ENCODE data around the gene UBE2S.

Gene UBE2S

DNA sequence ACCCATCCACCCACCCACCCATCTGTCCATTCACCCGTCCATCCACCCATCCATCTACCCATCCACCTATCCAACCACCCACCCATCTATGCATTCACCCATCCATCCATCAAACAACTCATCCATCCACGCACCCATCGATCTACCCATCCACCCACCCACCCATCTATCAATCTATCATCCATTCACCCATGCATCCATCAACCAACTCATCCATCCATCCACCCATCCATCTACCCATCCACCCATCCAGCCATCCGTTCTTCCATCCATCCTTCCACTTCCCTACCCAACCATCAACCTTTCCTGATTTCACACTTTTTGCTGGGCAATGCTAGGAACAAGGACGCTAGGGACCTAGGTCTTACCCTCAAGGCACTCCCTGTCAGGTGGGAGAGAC, 25.6 kb downstream of the UBE2S start:
- no peak for DNase-seq

DNA sequence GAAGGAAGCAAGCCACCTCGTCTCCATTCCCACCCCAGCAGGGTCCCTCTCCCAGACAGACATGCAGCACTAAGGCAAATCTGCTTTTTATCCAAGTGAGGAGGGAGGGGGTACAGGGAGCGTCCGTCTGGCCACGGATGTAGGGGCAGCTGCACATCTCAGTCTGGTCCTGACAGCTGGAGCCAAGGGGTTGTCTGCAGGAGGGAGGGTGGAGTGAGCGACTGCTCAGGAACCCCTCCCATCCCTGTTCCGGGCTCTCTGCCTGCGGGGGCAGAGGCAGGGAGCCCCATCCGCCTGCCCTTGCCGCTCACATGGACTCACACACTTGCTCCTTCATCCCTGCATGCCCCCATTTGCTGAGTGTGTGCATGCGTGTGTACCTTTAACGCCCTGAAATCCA, 28.4 kb downstream of the UBE2S start:
- DNase-seq: no peak

DNA sequence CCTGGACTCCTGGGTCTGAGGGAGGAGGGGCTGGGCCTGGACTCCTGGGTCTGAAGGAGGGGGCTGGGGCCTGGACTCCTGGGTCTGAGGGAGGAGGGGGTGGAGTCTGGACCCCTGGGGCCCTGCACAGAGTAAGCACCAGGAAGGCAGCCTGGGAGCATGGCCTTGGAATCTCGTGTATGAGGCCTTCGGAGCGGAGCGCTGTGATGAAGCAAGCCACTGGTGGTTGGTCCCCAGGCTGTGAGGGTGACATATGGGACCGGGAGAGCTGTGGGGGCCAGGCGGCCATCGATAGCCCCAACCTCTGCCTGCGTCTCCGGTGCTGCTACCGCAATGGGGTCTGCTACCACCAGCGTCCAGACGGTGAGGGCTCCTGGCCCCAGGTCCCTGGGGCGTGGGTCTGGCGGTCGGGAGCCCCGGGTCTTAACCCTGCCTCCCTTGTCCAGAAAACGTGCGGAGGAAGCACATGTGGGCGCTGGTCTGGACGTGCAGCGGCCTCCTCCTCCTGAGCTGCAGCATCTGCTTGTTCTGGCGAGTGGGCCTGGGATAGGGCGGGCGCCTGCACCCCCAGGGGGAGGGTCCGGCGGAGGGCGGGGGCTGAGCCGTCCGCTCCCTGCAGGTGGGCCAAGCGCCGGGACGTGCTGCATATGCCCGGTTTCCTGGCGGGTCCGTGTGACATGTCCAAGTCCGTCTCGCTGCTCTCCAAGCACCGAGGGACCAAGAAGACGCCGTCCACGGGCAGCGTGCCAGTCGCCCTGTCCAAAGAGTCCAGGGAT, 30.0 kb downstream of the UBE2S start:
- DNase-seq: no peak

DNA sequence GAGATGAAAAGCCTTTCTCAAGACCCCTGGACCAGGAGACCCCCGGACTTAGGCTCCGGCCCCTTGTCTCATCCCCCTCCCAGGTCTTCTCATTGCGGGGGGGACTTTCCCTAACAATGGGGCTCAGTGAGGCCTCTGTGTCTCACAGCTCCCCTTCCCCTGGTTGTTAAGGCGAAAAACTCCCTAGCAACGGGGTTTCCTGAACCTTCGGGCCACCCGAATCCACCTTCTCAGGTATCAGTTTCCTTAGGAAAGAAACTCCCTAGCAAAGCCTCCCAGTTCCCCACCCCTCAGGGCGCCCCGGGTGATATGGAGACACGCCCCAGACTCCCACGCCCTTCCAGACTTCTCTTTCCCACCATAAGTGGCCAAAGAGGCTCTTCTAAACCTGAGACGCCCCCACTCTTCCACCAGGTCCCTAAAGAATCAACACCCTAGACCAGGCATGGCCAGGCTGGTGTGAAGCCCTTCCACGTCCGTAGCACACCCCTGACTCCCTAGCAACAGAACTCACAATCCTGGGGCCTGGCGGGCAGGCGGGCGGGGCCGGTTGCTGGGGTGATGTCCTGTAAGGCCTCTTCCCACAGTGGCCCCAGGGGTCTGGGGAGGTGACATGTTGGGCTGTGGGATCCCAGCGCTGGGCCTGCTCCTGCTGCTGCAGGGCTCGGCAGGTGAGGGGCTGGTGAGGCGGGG, 31.2 kb downstream of the UBE2S start, which contains the start of gene TMEM190:
TSS of gene TMEM190 (plus strand) at position 586 of the 693 bp plus-strand sequence. CDS start at position 614, 28 bp downstream.
- no peak for DNase-seq

DNA sequence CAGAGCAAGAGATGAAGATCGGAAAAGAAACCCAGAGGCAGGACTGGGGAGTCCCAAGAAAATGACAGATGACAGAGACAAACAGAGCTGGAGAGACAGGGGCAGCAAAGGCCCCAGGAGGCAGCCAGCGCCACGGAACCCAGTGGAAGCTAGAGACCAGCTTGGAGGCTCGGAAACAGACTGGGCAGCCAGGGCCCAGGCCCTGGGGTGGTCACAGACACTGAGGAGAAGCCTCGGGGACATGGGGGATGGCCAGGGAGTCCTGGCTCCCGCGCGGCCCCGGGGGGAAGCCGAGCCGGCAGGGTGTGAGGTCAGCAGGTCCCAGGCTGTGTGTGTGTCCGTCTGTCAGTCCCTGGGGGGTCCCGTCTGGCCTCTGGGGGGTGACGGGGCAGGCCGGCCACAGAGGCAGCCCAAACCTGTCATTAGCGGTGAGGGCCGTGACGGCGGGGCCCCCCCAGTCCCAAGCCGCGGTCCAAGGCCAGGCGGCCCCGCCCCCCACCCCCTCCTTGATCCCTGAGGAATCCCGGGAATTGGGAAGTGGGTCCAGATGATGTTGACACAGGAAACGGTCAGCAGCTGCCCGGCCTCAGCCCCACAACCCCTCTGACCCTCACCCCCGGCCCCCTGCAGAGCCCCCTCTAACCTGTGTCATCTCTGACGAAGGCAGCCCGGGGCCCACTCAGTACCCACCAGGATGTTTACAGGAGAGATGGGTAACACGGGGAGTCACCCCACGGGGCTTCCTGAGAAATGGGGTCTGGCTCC, 33.4 kb downstream of the UBE2S start:
- no peak for DNase-seq

DNA sequence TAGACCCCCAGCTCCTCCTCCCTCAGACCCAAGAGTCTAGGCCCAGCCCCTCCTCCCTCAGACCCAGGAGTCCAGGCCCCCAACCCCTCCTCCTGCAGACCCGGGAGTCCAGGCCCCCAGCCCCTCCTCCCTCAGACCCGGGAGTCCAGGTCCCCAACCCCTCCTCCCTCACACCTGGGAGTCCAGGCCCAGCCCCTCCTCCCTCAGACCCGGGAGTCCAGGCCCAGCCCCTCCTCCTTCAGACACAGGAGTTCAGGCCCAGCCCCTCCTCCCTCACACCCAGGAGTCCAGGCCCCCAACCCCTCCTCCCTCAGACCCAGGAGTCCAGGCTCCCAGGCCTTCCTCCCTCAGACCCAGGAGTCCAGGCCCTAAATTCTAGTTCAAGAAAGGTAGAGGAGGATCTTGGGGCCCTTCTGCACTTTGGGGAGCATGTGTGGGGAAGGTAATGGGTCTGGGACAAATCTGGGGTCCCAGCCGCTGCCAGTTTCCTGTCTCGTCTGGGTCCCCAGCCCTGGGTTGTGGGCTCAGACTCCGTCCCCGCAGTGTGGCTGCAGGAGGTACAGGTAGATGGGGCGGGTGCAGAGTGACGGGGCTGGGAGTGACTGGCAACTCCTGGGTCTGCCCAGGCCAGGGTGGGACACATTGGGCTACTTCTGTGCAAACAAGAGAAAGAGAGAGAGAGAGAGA, 34.1 kb downstream of the UBE2S start:
- no peak for DNase-seq

DNA sequence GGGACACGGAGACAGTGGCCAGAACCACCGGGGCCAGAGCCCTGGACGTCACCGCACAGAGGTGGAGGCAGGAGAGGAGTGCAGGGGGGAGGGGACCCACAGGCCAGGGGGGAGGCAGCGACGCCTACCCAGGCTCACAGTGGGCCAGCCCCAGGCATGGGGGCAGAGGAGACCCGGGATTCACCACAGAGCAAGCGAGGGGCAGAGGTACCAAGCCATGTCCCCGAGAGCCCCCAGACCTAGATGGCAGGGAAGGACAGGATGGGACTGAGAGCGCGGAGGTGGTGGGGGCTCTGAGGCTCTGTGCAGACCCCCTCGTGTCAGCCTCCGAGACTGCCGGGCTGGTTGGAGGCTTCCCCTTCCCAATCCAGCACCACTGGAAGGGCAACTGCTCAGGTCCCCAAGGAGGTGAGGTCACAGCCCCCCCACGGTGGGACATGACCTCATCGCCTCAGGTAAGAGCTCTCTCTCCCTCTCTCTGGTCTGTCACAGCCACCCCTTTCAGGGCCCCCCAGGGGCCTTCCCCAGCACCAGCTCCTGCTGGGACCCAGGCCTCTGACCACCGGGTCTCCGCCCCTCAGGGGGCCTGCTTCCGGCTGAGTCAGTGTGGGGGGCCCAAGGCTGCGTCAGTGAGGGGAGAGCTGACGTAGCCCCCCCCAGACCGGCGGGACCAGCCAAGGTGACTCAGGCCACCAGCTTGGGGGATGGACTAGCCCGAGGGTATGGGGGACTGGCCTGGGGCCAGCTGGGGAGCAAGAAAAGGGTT, 35.1 kb downstream of the UBE2S start:
- DNase-seq: no peak

DNA sequence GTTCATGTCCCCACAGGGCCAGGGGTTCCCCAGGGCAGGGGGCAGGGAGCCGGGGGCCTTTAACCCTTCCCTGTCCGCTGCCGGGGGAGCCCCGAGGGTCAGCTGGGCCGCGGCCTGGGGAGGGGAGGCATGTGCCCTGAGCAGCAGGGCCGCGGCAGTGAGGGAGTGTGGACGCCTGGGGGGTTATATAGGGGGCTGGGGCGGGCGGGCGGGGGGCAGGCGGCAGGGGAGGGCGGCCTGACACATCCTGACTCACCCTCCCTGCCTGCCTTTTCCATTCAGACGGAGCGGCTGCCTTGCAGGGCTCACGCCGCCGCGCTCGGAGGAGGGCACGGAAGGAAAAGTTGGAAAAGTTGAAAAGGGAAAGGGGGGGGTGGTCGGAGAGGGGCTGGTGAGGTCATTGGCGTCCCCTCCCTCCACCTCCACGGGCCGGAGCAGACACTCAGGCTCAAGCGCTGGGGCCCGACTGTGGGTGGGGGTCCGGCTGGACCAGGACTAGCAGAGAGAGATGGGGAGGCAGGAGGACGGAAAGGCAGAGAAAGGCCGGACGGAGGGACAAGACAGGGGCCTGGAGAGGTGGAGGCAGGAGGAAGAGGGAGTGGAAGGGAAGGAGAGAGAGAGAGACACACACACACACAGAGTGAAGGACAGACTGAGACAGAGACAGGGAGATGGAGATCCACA, 37.1 kb downstream of the UBE2S start, which contains the start of gene IL11:
TSS of gene IL11 (minus strand) at position 159 of the 684 bp plus-strand sequence. CDS start at position 6, 153 bp downstream.
- no peak for DNase-seq

DNA sequence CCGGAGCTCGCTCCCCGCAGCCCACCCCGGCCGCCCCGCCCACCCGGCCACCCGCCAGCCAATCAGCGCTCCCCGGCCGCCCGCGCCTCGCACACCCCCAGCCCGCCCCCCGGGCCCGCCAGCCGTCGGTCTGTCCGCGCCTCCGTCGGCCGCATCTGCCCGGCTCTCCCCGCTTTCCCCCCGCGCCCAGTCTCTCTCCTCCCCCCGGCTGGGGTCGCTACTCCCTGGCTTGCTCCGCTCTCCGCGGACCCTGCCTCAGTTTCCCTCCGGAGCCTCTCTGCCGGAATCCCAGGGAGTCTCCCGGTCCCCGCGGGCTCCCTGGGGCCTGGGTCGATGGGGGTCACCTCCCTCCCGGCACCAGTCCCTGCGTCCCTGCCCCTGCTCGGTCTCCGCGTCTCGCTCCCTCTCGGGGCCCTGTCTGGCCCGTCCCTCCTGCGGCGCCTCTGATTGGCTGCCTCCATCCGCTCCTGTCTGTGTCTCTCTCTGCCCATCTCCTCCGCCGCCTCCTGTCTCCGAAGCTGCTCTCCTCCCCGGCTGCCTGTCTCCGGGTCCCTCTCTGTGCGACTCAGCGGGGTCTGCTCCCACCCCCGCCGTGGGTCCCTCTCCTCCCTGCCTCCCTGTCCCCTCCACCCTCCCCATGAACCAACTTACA, 37.8 kb downstream of the UBE2S start:
- DNase-seq: no peak

DNA sequence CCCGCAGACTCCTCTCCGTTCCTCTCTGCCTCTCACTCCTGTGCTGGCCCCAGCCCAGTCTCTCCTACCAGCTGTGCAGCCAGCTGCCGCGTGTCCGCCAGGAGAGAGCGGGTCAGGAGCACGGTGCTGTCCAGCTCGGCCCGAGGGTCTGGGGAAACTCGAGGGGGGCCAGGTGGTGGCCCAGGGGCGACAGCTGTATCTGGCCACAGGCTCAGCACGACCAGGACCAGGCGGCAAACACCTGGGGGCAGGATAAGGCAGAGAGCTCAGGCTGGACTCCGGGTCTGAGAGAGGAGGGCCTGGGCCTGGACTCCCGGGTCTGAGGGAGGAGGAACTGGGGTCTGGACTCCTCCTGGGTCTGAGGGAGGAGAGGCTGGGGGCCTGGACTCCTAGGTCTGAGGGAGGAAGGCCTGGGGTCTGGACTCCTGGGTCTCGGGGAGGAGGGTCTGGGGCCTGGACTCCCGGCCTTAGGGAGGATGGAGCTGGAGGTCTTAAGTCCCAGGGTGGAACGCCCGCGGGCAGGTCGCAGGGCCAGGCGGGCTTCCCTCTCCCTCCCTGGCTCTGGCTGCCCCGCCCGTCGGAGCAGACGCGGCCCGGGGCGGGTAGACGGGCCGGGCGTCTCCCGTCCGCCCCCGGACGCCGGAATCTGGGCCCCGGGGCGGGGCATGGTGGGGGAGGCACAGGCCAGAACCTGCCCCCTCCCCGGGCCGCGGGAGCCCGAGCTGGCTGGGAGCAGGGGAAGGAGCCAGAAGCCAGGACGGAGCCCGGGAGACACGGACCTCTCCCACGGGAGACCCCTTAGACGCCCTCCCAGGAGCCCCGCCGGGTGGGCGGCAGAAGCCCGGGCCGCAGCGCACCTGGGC, 38.7 kb downstream of the UBE2S start:
- no peak for DNase-seq

DNA sequence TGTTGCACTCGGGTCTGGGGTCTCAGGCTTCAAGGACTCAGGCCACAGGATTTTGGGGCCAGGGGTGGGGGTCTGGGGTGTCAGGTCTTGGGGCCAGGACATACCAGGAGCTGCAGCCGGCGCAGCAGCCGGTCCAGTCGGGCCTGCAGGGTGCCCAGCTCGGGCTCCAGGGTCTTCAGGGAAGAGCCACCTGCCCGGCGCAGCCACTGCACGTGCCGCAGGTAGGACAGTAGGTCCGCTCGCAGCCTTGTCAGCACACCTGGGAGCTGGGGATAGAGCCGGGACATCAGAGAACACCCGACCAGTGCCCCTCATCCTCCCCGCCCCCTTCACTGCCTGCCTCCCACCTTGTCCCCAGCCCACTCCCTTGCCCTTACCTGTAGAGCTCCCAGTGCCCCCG, 39.5 kb downstream of the UBE2S start:
- no peak for DNase-seq

DNA sequence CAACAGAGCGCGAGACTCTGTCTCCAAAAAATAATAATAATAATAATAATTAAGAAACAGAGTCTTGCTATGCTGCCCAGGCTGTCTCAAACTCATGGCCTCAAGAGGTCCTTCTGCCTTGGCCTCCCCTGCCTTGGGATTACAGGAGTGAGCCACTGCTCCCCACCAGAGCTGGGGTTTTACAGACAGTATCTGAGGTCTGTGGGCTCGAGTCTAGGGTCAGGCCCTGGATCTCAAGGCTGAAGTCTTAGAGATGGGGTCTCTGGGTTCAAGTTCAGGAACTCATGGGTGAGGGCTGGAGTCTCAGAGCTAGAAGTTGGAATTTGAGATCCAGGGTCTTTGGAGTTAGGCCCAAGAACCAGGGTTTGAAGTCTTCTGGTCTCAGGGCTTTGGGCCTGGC, 40.8 kb downstream of the UBE2S start:
- DNase-seq: no peak

DNA sequence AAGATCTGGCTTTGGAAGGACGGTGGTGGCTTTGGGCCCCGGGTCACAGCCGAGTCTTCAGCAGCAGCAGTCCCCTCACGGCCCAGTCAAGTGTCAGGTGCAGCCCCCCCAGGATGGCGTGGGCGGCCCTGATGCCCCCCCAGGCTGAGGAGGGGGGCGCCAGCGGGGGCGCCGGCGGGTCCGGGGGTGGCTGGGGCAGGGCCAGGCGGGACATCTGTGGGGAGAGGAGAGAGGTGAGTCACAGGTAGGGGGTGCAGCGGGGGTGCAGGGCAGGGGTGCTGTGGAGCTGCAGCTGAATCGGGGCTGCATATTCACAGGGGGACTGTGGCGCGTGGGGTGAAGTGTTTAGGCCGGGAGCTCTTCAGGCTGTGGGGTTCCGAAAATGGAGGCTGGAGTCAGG, 41.6 kb downstream of the UBE2S start:
- DNase-seq: no peak

DNA sequence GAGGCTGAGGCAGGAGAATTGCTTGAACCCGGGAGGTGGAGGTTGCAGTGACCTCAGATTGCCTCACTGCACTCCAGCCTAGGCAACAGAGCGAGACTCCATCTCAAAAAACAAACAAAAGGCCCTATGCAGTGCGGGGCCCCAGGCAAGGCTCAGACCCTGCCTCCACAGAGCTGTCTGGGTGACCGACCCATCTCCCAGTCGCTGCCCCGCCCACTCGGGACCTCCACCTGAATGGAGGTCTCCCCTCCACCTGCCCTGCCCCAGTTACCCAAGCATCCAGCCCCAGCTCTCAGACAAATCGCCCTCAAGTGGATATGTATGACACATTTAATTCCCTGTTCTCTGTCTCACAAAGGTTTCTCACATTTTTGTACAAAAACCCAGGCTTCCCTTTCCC, 42.3 kb downstream of the UBE2S start:
- DNase-seq: no peak

DNA sequence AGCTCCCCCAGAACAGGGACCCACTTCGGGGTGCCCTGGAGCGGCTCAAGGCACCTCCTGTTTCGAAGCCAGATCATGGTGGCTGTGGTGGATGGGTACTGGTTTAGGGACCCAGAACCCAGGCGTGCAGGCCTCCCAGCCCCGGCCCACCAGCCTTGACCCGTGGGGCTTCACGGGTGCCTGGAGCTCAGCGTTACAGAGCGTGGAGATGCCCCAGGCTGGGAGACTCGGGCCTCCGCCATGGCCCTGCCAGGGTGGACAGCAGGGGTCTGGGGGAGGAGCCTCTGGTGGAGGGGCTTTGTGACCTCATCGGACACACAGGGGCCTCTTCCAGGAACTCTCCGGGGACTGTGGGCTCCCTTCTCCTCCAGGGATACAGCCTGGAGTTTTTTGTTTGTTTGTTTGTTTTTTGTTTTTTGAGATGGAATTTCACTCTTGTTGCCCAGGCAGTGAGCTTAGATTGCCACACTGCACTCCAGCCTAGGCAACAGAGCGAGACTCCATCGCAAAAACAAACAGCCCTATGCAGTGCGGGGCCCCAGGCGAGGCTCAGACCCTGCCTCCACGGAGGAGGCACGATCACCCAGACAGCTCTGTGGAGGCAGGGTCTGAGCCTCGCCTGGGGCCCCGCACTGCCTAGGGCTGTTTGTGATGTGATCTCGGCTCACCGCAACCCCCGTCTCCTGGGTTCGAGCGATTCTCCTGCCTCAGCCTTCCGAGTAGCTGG, 44.4 kb downstream of the UBE2S start, which contains the start of gene GARIN5B:
TSS of gene GARIN5B (minus strand) at position 271 of the 727 bp plus-strand sequence. CDS start at position 77, 194 bp downstream.
- DNase-seq: no peak

DNA sequence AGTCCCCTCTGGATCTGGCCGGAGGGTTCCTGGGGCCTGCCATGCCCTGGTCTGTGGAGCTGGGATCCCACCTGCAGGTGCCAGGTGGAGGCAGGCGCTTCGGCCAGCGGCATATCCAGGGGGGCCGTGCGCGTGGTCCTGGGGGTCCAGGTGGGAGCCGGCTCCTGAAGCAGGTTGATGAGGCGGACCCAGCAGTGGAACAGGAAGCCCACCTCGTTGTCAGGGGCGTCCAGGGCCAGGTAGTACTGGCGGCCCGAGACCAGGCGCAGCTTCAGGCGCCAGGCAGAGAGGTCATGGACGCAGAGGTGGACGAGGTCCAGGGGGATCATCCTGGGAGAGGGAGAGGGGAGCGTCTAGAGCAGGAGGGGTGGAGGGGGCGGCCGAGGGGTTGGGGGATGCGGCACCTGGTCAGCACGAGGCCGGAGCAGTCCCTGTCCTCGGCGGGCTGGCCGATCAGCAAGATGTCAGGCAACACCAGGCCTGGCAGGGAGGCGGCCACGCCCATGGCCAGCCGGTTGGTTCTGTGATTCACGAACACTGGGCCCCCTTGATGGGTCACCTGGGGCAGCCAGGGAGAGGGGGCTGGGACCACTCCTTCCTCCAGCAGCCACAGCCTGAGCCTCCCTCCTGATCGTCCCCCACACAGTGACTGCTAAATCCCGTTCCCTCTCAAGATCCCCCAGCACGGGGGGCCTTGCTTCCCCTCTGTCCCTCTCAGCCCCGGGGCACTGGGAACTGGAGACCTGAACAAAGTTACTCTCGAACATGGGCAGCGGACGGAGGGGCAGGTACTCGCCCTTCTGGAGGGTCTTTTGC, 45.2 kb downstream of the UBE2S start:
- DNase-seq: no peak

DNA sequence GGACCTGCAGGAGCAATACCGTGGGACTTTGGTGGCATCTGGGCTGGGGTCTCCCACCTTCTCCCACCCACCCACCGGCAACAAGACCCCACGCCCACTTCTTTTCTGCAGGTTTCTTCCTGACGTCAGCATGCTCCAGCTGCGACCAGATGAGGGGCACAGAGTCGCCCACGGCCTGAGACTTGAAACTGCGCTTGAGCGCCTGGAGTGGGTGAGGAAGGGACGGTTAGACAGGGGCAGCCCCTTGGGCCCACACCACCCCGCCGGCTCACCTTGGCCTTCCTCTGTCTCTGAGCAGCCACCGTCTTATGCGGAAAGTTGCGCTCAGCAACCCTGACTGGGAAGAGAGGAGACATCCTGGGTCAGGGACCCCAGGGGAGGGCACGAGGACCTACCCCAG, 46.7 kb downstream of the UBE2S start:
- no peak for DNase-seq

Data from NCI-H187 (cell line).